PC-3 (cell line): Measurements from ENCODE around the gene DHX58. TPM values are rescaled to one million over a fixed set of nuclear protein-coding genes. Genes with fewer than 3 reads are reported as not detected.

Experiments used
- ATAC-seq: fragments of 200-7000 bp; cut with Tn5 transposase; 2 replicates; pipeline ENCODE4 v1.9.1; 2020; ENCODE audit warnings: mild to moderate bottlenecking, moderate library complexity
- Bru-seq: library from RNA; stranded (reverse); fragments of 400-500 nt; gene quantifications from one replicate; lab custom pipeline; 2021; lab: Mats Ljungman, UMichigan
- BruChase-seq, 2 experiments: library from RNA; stranded (reverse); fragments of 400-500 nt; gene quantifications; one replicate each; lab custom pipeline; 2021; lab: Mats Ljungman, UMichigan
- BruUV-seq: library from RNA; stranded (reverse); fragments of 400-500 nt; replicated peaks from 2 replicates; lab custom pipeline; 2021; lab: Mats Ljungman, UMichigan
- CTCF ChIA-PET: fragments of 300-600 bp; sonication (Branson Sonifier 250); formaldehyde crosslinking; loops from one replicate; lab custom pipeline; 2022; ENCODE audit warnings: antibody characterized with exemption; lab: Charles Lee
- POLR2A ChIA-PET: fragments of 300-600 bp; sonication (Branson Sonifier 250); formaldehyde crosslinking; loops from one replicate; lab custom pipeline; 2022; ENCODE audit warnings: antibody characterized with exemption; ENCODE audit not compliant: unreplicated experiment; lab: Charles Lee
- DNase-seq: peaks from one replicate; pipeline ENCODE4 v3.0.0-alpha.2; 2015
- H2AFZ ChIP-seq: fragments of 300-600 bp; sonication (generic); 2 replicates; pipeline ENCODE4 v1.6.0; 2016; ENCODE audit warnings: antibody characterized with exemption, low read length
- H3F3A ChIP-seq: fragments of 300-600 bp; sonication (generic); one replicate; pipeline ENCODE4 v1.6.0; 2017; ENCODE audit warnings: antibody characterized with exemption, low read length, control low read depth, mild to moderate bottlenecking; ENCODE audit not compliant: unreplicated experiment
- H3K27ac ChIP-seq: fragments of 300-600 bp; sonication (generic); 2 replicates; pipeline ENCODE4 v1.5.1; 2016; ENCODE audit warnings: mild to moderate bottlenecking, low read length
- H3K27me3 ChIP-seq: fragments of 300-600 bp; sonication (generic); 2 replicates; pipeline ENCODE4 v1.6.1; 2016; ENCODE audit warnings: low read length, mixed read lengths
- H3K36me3 ChIP-seq: fragments of 300-600 bp; sonication (generic); 2 replicates; pipeline ENCODE4 v1.6.1; 2016; ENCODE audit warnings: low read depth, mixed run types, low read length, mixed read lengths
- H3K4me1 ChIP-seq: fragments of 300-600 bp; sonication (generic); 2 replicates; pipeline ENCODE4 v1.5.1; 2016; ENCODE audit warnings: low read length; ENCODE audit not compliant: insufficient read depth
- H3K4me2 ChIP-seq: fragments of 300-600 bp; sonication (generic); 2 replicates; pipeline ENCODE4 v1.6.0; 2016; ENCODE audit warnings: low read length
- H3K4me3 ChIP-seq: fragments of 300-600 bp; sonication (generic); 2 replicates; pipeline ENCODE4 v1.5.1; 2016; ENCODE audit warnings: mild to moderate bottlenecking, low read length, mixed read lengths
- H3K79me2 ChIP-seq: fragments of 300-600 bp; sonication (generic); 2 replicates; pipeline ENCODE4 v1.6.1; 2017; ENCODE audit warnings: low read length, mixed read lengths
- H3K9ac ChIP-seq: fragments of 300-600 bp; sonication (generic); 2 replicates; pipeline ENCODE4 v1.6.0; 2016; ENCODE audit warnings: mild to moderate bottlenecking, low read length
- H3K9me2 ChIP-seq: fragments of 300-600 bp; sonication (generic); replicated peaks from 2 replicates; pipeline ENCODE4 v1.6.1; 2016; ENCODE audit warnings: mixed run types, low read length, mixed read lengths
- H3K9me3 ChIP-seq: fragments of 300-600 bp; sonication (generic); 2 replicates; pipeline ENCODE4 v1.6.1; 2016; ENCODE audit warnings: low read length, mixed read lengths
- H4K20me1 ChIP-seq: fragments of 300-600 bp; sonication (generic); 2 replicates; pipeline ENCODE4 v1.6.1; 2016; ENCODE audit warnings: low read length, mixed read lengths
- CTCF ChIP-seq: fragments of 300-600 bp; sonication (generic); conservative IDR thresholded peaks from 2 replicates; pipeline ENCODE4 v1.5.1; 2017; ENCODE audit warnings: antibody characterized with exemption, low read depth, mild to moderate bottlenecking, low read length
- EZH2 ChIP-seq: fragments of 300-600 bp; sonication (generic); IDR thresholded peaks from one replicate; pipeline ENCODE4 v1.6.1; 2017; ENCODE audit warnings: antibody characterized with exemption, mild to moderate bottlenecking, low read length; ENCODE audit not compliant: unreplicated experiment
- EZH2phosphoT487 ChIP-seq: fragments of 300-600 bp; sonication (generic); IDR thresholded peaks from 2 replicates; pipeline ENCODE4 v1.6.1; 2018; ENCODE audit warnings: mild to moderate bottlenecking, antibody characterized with exemption, low read length, borderline replicate concordance
- intact Hi-C: fragments of 100-400 bp; cut with micrococcal nuclease; formaldehyde crosslinking; loops from 2 replicates; pipeline ENCODE4 v1.9.0; 2023
- long read RNA-seq: library from polyadenylated mRNA; unstranded; transcript quantifications from one replicate; pipeline ENCODE4 v2.0.0, GENCODE V29; 2021; ENCODE audit not compliant: unreplicated experiment
- total RNA-seq: library from RNA; depleted of rRNA; stranded (reverse); fragments of >200 nt; gene quantifications from 2 replicates; pipeline ENCODE4 v1.2.3, GENCODE V29; 2014; rRNA removed

Gene DHX58
- not detected in 2 replicates for total RNA-seq
- Bru-seq, nascent RNA = not detected
- BruChase-seq, experiment 1, labeled RNA remaining after a 6-hour chase = not detected
- BruChase-seq, experiment 2, labeled RNA remaining after a 2-hour chase = percentile 6 among the genes with signal in this experiment
- long read RNA-seq = 0 reads

GRCh38 chr17:42112552-42113176, at the start of gene DHX58:
Gene DHX58, minus strand, starts transcription at chr17:42112714. Its CDS starts 822 bp downstream, at chr17:42111892.
- H3K4me2 ChIP-seq = no peak within 1 kb of the TSS
- ChIA-PET CTCF (no interaction called here), POLR2A (no interaction called here)
- no peaks in the 10 kb centered on the region for H3K36me3 ChIP-seq
- no peak within 1 kb of the TSS for H3K27ac ChIP-seq
- H3K9me2 ChIP-seq = no peaks in the 10 kb centered on the region
- H3K9ac ChIP-seq = no peak within 1 kb of the TSS
- intact Hi-C loops = no loop called here
- no peak within 1 kb of the TSS for H2AFZ ChIP-seq
- BruUV-seq = no TSS peak
- no peak for TF ChIP-seq EZH2
- H3K27me3 ChIP-seq = no peaks in the 10 kb centered on the region
- no peaks in the 10 kb centered on the region for H3F3A ChIP-seq
- no peaks in the 10 kb centered on the region for H3K4me1 ChIP-seq
- no peak for DNase-seq
- H3K79me2 ChIP-seq = no peaks in the 10 kb centered on the region
- H3K4me3 ChIP-seq = no peak within 1 kb of the TSS
- H4K20me1 ChIP-seq = no peaks in the 10 kb centered on the region
- no peak for ATAC-seq
- no peaks in the 10 kb centered on the region for H3K9me3 ChIP-seq

DNA sequence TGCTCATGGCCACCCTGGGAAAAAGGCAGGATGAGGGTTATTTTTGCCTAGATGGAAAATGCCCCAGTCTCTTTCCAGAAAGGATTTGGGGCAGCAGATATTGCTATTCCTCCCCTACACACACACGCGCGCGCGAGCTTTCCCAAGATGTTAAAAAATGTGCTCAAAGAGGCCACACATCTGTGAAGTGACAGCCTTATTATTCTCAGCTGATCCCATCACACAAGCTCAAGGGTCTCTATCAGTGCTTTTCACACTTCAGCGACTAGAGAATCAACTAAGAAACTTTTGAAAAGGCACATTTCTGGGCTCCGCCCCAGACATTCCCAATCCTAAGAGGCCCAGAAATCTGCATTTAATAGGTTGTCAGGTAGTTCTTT, 48.0 kb upstream of the DHX58 start:
- Histone ChIP-seq H3K36me3 (no peaks in the 10 kb centered on the region), H3F3A (no peaks in the 10 kb centered on the region), H3K27ac (no peak overlapping the region), H2AFZ (no peak overlapping the region), H3K27me3 (no peaks in the 10 kb centered on the region), H3K9ac (no peak overlapping the region), H3K9me3 (no peaks in the 10 kb centered on the region), H3K4me1 (no peaks in the 10 kb centered on the region), H4K20me1 (no peaks in the 10 kb centered on the region), H3K9me2 (no peaks in the 10 kb centered on the region), H3K4me3 (no peak overlapping the region), H3K4me2 (no peak overlapping the region), H3K79me2 (no peaks in the 10 kb centered on the region)
- intact Hi-C loops = no loop called here
- CTCF ChIA-PET = no interaction called here
- ATAC-seq (no peak), DNase-seq (no peak)
- TF ChIP-seq CTCF = no peak
- no peak for TF ChIP-seq EZH2phosphoT487
- no TSS peak for BruUV-seq
- POLR2A ChIA-PET = no interaction called here

- Histone ChIP-seq H3K9me3 (no peaks in the 10 kb centered on the region), H4K20me1 (no peaks in the 10 kb centered on the region), H3K4me3 (no peak overlapping the region), H3K27me3 (no peaks in the 10 kb centered on the region), H3K4me2 (no peak overlapping the region), H2AFZ (no peak overlapping the region), H3K9me2 (no peaks in the 10 kb centered on the region), H3K27ac (no peak overlapping the region), H3K4me1 (no peaks in the 10 kb centered on the region), H3K79me2 (no peaks in the 10 kb centered on the region), H3K9ac (no peak overlapping the region), H3F3A (no peaks in the 10 kb centered on the region), H3K36me3 (no peaks in the 10 kb centered on the region)
- ChIA-PET POLR2A (no interaction called here), CTCF (no interaction called here)
- intact Hi-C loops = no loop called here
- ATAC-seq = no peak
- BruUV-seq = no TSS peak
- no peak for DNase-seq
- no peak for TF ChIP-seq CTCF
Measured at GRCh38 chr17:42159796-42160530, 47.4 kb upstream of the DHX58 start.
